ENCODE measurements around the gene SIRT6. TPM values are rescaled to one million over a fixed set of nuclear protein-coding genes. Genes with fewer than 3 reads are reported as not detected.
A peak's percentile ranks its signal among the peaks of the same experiment; 100 is the strongest.

The SIRT6 gene
- total and polyA plus RNA-seq, 9 of the 15 experiments (the other 6 are each of a cell fraction or from before 2014, with no cell fraction given): 1.4 to 41.1 (median 10.2) TPM

GRCh38 chr19:4175669-4175931 is 6.8 kb downstream of the SIRT6 start:
- TF ChIP-seq RBFOX2 (IDR thresholded peaks at IDR 0.05; ENCODE audit: low read depth, low read length) (peak; percentile 44; the same call in 1 of the 2 replicates), ZBTB34 (CRISPR knock-in tag; IDR thresholded peaks at IDR 0.05) (no peak)
- intact Hi-C loops (cut with micrococcal nuclease) (no loop called here), in situ Hi-C loops (cut with MboI) (no loop called here)
- Histone ChIP-seq H4K20me1 (replicated peaks; ENCODE audit: control insufficient read depth, insufficient read depth, low read length) (peaks cover 12% of the 10 kb centered on the region; the same call in 1 of the 2 replicates), H3K9me3 (replicated peaks; ENCODE audit: control insufficient read depth, insufficient read depth, low read depth, low read length) (no peaks in the 10 kb centered on the region), H3K9me1 (ENCODE audit: control insufficient read depth, insufficient read depth, low read length) (peaks cover 2% of the 10 kb centered on the region), H3K4me2 (ENCODE audit: insufficient read depth, low read length) (no peak overlapping the region), H3K4me1 (replicated peaks in 1 of 2; ENCODE audit: control insufficient read depth in 2 of 2, insufficient read depth in 2 of 2, low read length in 2 of 2) (peaks cover 4 to 57% of the 10 kb centered on the region in 2 experiments), H2AFZ (ENCODE audit: low read depth, low read length) (no peak overlapping the region), H3K27me3 (ENCODE audit: control insufficient read depth in 2 of 2, insufficient read depth in 2 of 2, low read length in 2 of 2) (peaks cover 5 to 19% of the 10 kb centered on the region in 2 experiments; a peak in 4 of 5 replicates), H3K79me2 (ENCODE audit: control insufficient read depth, insufficient read depth, low read length) (peaks cover 2% of the 10 kb centered on the region; the same call in 2 of the 3 replicates), H3K27ac (ENCODE audit: extremely low read depth, low read depth, low read length) (no peak overlapping the region), H3K9ac (ENCODE audit: insufficient read depth in 1 of 2, low read depth in 2 of 2, low read length in 2 of 2) (peak overlapping the region in 1 of 2 experiments; percentile 10; a peak in 1 of 4 replicates), H3K36me3 (ENCODE audit: control insufficient read depth, insufficient read depth, low read length) (peaks cover 28% of the 10 kb centered on the region; the same call in 1 of the 3 replicates), H3K4me3 (no peak overlapping the region)
- no peak for FAIRE-seq
- no TSS peak for BruUV-seq (replicated peaks)
- POLR2A ChIA-PET: interaction anchor here (0.6 kb wide), 1 partner anchor 642 kb away, joined by 3 read pairs; no protein-coding TSS in a partner anchor
- WGBS (ENCODE audit: insufficient coverage, low coverage, missing lambda C conversion rate): 82% methylated on average over 10 of the region's 12 CpGs
- no peak for ATAC-seq
- no peak for DNase-seq (ENCODE audit: extremely low read depth in 1 of 4, low spot score in 3 of 4)
- CTCF ChIA-PET (ENCODE audit: low intra/inter-chr PET ratio): no interaction called here

Measured in K562 (cell line).